Measurements from ENCODE around the gene POFUT1. TPM values are rescaled to one million over a fixed set of nuclear protein-coding genes. Genes with fewer than 3 reads are reported as not detected.

The POFUT1 gene
- total RNA-seq, 1 donor from 2014 or later, result 60.6 TPM

Other genes starting within 250 kb of the POFUT1 start
- 0.36 and 0.48 TPM in 2 replicates for gene XKR7, start 239.7 kb upstream of the POFUT1 start, total RNA-seq
- 0.11 TPM in 1 of 2 replicates, not detected in the other for gene CCM2L, start 197.4 kb upstream of the POFUT1 start, total RNA-seq
- 0.34 and 0.53 TPM in 2 replicates for gene HCK, start 155.6 kb upstream of the POFUT1 start, total RNA-seq
- 64.0 and 71.8 TPM in 2 replicates for gene TM9SF4, start 98.2 kb upstream of the POFUT1 start, total RNA-seq
- 14.7 and 15.3 TPM in 2 replicates for gene PLAGL2, start 137 bp upstream of the POFUT1 start, total RNA-seq
- gene KIF3B, start 69.8 kb downstream of the POFUT1 start, total RNA-seq, result 27.9 and 28.5 TPM in 2 replicates
- 61.1 and 62.4 TPM in 2 replicates for gene ASXL1, start 150.5 kb downstream of the POFUT1 start, total RNA-seq

Measured in astrocyte (in vitro differentiated cells and primary cell).